NCI-H82 (cell line): ENCODE measurements around the gene TLCD3A.
"Not testable (repeated sequence)": the region's sequence is repeated elsewhere in the genome, so short reads cannot be mapped to it uniquely, and the experiment has no call there.

Source experiments
- DNase-seq: peaks from one replicate; lab custom pipeline; 2025; lab: John Stamatoyannopoulos, UW

TLCD3A gene

GRCh38 chr17:708132-708531, 24.3 kb upstream of the TLCD3A start:
- no peak for DNase-seq

- no peak for DNase-seq
Measured at GRCh38 chr17:718075-718474, 14.3 kb upstream of the TLCD3A start.

DNA sequence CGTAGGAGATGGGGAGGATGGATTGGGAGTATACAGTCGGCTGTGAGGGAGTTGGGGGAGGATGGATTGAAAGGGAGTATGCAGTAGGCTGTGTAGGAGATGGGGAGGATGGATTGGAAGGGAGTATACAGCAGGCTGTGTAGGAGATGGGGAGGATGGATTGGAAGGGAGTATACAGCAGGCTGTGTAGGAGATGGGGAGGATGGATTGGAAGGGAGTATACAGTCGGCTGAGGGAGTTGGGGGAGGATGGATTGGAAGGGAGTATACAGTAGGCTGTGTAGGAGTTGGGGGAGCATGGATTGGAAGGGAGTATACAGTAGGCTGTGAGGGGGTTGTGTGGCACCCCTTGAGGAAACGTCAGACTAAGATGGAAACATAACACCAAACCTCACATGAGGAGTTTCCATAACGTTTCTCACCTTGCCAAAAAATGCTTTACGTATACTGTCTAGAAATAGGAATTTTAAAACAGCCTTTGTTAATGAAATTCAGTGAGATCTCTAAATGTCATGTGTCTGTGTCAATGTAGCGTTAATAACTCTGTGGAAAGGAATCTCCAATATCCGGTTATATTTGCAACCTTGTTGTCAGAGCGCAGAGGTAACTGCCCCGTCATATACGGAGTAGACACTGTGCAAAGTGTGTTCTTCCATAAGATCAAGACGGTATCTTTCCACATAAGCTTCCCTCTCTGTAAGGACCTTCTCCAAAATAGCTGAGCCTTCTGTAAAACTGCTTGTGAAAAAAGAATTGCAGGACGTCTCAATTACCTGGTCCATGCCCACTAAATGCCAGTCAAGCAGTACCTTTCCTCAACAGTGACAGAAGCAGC, 11.5 kb upstream of the TLCD3A start:
- DNase-seq = no peak

DNA sequence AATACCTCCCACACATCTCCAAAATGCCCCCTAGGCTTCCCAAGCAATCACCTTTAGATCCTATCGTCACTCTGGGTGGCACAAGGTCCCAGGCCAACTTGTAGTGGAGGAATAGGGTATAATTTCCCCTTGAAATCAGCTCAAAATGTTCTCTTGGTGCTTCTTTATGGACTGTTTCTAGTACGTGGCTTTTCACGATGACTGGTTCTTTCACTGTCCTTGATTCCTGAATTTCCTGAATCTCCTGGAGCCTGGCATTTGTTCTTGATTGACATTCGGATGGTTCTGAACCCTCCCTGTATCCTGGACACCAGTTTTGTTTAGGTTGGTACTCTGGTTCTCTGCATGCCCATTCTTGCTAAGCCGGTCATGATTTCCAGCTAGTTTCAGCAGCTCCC, 10.9 kb upstream of the TLCD3A start:
- DNase-seq = no peak

GRCh38 chr17:725084-725483, 7.3 kb upstream of the TLCD3A start:
- DNase-seq = no peak

DNA sequence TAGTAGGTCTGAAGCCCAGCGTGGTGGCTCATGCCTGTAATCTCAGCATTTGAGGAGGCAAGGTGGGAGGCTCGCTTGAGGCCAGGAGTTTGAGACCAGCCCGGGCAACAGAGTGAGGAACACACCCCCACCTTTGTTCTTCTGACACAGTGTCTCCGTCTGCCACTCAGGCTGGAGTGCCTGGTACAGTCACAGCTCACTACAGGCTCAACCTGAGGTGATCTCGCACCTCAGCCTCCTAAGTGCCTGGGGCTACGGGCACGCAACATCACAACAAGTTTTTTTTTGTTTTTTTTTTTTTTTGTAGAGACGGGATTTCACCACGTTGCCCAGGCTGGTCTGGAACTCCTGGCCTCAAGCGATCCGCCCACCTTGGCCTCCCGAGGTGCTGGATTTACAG, 6.7 kb upstream of the TLCD3A start:
- DNase-seq = no peak

GRCh38 chr17:726271-726919, 6.0 kb upstream of the TLCD3A start:
- DNase-seq = peak; percentile 43

DNA sequence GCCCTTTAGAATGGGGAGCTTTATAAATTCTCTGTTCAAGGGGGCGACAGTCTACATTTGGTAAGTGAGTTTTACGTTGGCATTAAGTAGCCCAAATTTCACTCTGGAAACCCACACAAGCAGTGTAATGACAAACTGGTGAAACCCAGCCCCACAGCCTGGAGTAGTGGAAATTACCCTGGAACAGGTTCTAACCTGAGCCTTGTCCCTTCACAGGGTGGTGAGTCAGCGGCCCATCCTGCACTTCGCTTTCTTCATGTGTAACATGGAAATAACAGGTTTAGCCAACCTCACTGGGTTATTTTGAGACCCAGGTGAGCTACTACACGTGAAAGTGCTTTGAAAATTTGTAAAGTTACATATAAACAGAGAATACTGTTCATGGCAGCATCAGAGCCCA, 3.5 kb upstream of the TLCD3A start:
- no peak for DNase-seq

DNA sequence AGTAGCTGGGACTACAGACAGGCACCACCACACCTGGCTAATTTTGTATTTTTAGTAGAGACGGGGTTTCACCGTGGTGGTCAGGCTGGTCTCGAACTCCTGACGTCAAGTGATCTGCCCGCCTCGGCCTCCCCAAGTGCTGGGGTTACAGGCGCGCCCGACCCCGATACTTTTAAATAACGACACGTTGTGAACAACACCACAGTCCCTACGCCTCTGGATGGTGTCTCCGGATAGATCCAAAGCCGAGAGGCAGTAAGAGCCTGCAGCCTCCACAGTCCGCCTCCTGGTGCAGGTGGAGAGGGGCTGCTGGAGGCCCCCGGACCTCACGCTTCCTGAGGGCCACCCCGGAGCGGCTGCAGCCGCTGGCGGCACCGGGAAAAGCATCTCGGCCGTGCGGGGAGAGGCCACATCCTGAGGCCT, 741 bp upstream of the TLCD3A start:
- DNase-seq = peak; percentile 69

GRCh38 chr17:732902-733720, 715 bp downstream of the TLCD3A start:
- peak; percentile 53 for DNase-seq

DNA sequence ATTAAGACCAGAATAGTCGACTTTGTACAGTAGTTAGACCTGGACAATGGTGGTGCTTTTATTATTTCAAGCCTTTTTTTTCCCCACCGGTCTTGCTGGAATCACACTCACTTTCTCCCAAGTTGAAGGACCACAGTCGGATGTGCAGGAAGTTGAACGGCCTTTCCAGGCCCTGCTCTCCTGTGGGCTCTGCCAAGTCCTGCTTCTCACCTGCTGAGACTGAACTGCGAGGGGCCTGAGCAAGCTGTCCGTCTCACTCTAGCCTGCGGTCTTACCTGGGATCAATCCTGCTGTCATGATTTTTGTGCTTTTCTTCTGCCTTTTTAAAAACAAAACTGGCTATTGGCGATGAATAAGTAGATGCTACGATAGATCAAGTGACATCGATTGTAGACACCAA, 1.3 kb downstream of the TLCD3A start:
- DNase-seq = no peak

DNA sequence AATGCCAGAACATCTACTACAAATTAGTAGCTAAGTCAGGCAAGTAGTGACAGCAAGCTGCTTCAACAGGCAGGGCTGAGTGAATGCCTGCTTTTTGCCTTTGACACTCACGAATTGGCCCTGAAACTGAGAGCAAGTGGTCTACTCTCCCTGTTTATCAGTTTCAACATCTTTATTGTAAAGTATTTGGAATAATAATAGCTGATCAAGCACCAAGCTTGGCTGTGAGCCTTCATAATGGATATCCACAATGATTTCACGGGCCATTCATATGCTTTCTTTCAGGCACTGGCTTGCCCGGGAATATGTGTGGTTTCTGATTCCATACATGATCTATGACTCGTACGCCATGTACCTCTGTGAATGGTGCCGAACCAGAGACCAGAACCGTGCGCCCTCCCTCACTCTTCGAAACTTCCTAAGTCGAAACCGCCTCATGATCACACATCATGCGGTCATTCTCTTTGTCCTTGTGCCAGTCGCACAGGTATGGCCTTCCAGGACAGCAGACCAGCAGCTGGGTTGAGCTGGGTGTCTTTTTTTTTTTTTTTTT, 5.2 kb downstream of the TLCD3A start:
- DNase-seq = no peak

DNA sequence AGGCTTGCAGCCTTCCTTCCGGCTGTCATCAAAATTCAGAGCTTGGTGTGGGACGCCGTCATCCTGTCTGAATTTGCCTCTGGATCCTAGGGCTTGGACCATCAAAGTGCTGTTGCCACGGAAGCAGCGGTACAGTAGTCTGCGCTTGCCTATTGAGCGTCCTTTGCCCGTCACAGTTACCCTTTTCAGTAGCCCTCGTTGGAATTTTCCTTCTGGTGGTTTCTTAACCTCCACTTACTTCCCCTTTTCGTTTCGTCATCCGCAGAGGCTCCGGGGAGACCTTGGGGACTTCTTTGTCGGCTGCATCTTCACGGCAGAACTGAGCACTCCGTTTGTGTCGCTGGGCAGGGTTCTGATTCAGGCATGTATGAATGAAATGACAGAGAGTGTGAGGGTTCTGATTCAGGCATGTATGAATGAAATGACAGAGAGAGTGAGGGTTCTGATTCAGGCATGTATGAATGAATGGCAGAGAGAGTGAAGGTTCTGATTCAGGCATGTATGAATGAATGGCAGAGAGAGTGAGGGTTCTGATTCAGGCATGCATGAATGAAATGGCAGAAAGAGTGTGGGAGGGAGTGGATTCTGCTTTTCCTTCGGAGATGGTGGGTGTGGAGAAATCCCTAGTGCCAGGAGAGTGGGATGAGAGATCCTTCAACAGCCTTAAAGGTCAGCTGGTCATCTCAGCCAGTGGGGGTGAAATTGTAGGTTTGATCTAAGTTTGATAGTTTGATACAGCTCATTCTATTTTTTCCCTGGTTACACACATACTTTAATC, 8.0 kb downstream of the TLCD3A start:
- no peak for DNase-seq

DNA sequence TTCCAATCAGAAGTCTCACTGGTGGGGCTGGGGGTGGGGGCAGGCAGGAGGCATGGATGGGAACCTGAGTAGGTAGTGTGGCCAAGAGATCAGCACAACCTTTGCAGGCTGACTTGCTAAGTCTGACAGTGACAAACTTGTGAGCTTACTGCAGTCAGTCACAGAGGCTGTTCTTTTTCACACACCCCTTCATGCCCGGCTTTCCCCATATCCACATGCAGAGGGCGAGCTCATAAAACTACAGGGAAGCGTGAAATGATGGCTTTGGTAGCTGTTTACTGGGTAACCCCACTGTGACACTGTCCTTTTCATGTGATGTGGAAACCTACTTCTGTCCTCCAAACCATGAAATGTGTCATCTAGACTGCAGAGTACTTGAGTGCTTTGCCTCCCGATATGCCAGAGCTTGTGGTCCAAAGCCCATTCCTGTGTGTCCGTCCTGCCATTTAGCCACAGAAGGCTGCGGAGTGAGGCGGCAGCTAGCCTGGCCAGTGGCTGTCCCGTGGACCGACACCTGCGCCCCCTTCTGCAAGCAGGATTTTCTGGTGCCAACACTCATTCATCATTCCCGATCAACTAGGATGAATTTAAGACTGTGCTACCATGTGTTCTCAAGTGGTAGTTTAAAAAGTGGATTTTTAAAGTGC, 9.9 kb downstream of the TLCD3A start:
- DNase-seq = no peak

- no peak for DNase-seq
Measured at GRCh38 chr17:743139-743538, 10.7 kb downstream of the TLCD3A start.

GRCh38 chr17:744937-745336, 12.5 kb downstream of the TLCD3A start:
- no peak for DNase-seq

DNA sequence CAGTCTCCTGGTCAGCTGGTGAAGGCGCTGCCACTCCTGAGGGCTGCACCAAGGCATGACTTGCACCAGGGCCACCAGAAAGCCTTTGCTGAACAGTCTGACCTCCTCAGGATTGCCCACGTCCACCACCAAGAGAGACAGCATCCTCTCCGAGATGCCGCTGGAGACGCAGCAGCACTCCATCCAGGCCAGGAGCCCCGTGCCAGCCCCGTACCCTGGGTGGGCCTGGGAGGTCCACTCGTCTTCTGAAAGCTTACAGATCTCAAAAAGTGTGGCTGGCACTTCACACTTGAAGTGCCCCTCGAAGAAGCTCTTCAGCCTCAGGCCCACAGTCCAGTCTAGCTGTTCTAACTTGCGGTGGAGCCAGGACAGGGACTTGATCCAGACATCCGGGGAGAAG, 13.0 kb downstream of the TLCD3A start:
- no peak for DNase-seq

GRCh38 chr17:746181-746580, 13.8 kb downstream of the TLCD3A start:
- no peak for DNase-seq

DNA sequence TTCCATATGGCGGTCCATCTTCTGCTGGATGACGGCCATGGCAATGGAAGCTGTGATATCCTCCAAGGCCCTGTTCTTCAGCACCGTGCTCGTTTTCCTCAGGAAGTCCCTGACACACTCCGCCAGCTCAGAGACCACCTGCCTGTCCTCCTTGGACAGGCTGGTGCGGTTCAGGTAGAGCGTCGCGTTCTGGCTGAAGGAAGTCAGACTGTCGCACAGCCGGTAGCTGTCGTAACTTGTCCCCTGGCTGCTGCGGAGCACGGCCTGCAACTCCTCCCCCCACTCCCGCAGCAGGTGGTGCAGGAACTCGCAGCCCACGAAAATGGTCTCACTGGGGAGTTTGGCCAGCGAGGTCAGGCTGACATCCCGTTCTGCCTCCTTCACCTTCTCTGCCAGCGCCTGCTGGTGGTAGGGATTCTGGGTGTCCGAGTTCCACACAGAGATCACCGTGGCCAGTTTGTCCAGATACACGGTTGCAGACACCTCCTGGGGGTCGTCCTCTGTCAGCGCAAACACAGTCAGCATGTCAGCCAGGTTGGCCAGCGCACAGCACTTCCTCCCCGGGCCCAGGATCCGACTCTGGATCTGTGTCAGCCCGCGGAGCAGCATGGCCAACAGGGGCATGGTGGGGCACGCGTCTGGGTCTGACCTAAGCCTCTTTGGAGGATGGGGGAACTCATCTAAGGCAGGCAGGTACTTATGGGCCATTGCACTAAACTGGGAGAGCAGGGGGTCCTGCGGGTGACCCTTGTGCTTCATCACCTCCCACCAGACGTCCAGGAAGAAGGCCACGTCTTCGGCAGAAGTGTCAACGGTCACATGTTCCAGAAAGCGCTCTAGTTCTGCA, 14.6 kb downstream of the TLCD3A start:
- DNase-seq = no peak

GRCh38 chr17:748604-749003, 16.2 kb downstream of the TLCD3A start:
- not testable (repeated sequence) for DNase-seq
